HG03108 (cell line): ENCODE results near the gene ST3GAL3.
A peak's percentile ranks its signal among the peaks of the same experiment; 100 is the strongest.

Source experiments
- ATAC-seq: cut with Tn5 transposase; IDR thresholded peaks from one replicate; pipeline ENCODE4 v1.9.1; 2021; ENCODE audit warnings: moderate library complexity; ENCODE audit not compliant: unreplicated experiment

The ST3GAL3 gene, protein sequence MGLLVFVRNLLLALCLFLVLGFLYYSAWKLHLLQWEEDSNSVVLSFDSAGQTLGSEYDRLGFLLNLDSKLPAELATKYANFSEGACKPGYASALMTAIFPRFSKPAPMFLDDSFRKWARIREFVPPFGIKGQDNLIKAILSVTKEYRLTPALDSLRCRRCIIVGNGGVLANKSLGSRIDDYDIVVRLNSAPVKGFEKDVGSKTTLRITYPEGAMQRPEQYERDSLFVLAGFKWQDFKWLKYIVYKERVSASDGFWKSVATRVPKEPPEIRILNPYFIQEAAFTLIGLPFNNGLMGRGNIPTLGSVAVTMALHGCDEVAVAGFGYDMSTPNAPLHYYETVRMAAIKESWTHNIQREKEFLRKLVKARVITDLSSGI

DNA sequence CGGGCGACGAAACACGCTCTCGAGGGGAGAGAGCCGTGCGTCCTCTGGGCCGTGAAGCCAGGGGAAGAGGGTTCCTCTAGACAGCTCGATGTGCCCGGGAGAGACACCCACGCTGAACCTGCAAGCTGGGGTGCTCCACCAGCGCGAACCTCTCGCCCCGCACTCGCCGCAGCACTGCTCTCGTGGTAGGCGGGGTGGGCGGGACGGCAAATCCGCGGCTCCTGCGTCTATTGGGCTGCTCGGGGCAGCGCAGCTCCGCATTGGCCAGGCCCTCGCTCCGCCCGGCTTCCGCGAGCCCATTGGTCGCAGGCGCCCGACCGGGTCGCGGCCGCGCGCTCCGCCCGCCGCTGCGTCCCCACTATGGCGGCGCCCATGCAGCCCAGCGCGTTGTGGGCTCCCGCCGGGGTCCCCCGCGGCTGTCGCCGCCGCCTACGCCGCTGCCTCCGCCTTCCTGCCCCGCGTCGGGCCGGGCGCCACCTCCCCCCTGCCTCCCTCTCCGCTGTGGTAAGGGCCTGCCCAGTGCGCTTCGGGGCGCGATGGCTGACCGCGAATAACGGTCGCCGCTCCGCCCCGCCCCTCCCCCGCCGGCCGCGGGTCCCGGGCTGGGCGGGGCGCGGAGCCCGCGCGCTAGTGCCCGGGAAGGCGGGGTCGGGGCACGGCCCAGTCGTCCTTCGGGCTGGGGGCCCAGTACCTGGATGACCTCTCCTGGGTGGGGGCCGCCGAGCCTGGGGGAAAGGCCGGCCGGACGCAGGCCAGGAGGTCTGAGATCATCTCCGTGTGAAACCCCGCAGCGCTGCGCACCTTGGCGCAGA is at the start of gene ST3GAL3:
TSS of gene ST3GAL3 (plus strand) at position 347 of the 812 bp plus-strand sequence. CDS start 28,727 bp downstream, outside the sequence.
- ATAC-seq, result peak; percentile 95

DNA sequence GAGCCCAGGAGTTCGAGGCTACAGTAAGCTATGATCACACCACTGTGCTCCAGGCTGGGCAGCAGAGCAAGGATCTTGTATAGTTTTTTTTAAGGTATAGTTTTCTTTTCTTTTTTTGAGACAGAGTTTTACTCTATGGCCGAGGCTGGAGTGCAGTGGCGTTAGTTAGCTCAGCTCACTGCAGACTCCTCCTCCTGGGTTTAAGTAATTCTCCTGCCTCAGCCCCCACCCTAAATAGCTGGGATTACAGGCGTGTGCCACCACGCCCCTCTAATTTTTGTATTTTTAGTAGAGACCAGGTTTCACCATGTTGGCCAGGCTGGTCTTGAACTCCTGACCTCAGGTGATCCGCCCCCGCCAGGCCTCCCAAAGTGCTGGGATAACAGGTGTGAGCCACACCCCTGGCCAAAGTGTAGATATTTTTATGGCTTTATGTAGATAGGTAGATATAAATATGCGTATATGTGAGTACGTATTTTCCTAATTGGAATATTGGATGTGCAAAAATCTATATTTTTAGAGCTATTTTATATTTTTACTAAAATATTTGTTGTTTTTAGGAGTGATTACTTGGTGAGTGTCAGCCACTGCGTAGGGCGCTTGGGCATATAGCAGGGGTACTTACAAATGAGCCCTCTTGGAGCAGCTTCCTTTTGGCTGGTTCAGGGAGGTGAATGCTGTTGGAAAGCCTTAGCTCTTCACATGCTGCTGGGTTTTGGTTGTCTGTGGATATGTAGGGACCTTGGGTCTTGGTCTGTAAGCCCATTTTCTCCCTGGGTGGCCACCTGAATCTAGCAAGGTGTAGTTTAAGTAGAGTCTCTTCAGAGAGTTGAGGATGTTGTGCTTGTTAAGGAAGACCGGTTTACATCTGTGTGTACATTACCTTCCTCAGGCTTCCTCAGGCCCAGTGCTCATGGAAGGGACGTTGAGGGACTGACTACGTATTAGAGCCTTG is 47.8 kb upstream of the ST3GAL3 start:
- no peak for ATAC-seq

DNA sequence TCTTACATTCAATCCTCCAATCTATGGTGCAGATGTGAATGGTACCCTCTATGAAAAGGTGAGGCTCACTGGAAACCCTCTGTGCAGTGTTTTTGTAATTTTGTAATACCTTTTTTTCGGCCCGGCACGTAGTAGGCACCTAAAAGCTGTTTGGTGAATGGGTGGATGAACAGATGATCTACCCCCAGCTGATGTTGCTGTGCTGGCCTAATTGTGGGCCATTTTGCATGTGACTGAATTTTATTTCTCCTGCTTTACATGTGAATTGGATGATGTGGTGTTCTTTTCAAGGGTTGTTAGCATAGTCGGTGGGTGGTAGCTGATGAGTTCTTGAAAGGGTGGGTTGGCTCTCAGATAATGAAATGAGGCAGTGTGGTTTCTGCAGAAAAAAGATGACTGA is 47.0 kb upstream of the ST3GAL3 start:
- no peak for ATAC-seq

DNA sequence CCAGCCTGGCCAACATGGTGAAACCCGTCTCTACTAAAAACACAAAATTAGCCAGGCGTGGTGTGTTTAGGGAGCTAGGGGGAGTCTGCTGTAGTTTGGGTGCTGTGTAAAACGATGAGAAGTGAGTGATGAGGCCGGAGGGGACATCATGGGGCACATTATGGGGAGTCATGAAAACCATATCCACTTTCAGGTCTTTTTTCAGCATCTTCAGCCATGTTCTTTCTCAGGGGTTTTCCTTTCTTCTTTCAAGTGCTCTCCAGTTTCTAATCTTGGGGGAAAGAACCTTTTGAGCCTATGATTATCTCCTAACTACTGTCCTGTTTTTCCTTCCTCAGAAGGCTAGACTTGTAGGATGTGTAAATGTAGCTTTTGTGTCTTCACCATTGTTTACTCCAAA is 43.0 kb upstream of the ST3GAL3 start:
- ATAC-seq, result no peak

DNA sequence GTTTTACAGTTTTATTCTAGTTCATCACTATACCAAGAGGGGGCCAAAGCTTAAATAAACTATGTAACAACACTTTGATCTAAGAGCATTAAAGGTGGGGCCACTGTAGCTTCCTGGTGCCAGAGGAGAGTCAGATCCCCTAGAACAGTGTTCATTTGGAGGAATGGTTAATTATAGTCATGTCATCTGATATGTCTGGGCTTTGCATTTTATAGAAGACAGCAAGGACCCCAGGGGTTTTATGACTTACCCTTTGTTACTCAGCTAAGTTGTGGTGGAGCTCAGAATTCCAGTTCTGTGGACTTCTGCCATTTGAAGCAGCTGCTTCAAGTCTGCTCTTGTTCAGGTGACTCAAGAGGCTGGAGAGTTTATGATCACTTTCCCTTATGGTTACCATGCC is 40.7 kb upstream of the ST3GAL3 start:
- ATAC-seq, result no peak

DNA sequence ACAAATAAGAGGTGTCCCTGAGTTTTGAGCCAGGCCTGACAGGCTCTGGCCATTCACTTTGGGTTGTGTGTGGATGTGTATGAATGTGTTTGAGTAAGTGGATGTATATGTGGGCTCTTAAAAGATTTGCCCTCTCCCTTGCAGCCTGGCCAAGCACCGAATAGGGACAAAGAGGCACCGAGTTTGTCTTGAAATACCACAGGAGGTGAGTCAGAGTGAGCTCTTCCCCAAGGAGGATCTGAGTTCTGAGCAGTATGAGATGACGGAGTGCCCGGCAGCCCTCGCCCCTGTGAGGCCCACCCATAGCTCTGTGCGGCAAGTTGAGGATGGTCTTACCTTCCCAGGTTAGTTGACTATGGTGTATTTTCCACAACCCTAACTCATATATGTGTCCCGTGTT is 38.4 kb upstream of the ST3GAL3 start:
- ATAC-seq, result no peak

DNA sequence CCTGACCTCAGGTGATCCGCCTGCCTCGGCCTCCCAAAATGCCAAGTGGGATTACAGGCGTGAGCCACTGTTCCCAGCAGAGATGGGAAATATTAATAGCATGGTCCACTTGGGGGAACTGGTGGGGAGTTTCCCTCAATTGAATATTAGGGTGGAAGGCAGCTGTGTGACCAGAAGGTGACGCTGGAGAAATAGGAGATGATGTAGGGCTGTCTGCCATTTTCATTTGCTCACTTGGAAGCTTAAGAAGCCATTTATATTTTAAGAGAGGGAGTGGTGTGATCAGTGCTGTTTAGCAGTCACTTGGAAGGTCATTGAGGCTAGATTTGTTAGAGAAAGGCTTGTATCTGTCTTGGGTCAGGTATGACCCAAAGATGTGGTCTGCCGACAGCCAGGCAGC is 37.5 kb upstream of the ST3GAL3 start:
- no peak for ATAC-seq

DNA sequence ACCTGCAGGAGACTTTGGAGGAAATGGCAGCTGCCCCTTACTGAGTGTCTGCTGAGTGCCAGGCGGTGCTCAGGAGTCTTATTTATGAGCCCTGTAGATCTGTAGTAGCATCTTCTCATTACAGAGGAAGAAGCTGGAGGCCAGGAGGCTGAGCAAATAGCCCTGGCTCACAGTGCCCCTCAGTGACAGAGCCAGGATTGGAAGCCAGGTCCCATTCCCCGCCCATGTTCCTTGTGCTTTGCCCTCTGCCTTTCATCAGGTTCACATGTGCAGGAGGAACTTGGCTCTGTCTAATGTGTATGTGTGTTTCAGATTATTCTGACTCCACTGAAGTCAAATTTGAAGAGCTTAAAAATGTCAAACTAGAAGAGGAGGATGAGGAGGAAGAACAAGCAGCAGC is 36.1 kb upstream of the ST3GAL3 start:
- no peak for ATAC-seq

DNA sequence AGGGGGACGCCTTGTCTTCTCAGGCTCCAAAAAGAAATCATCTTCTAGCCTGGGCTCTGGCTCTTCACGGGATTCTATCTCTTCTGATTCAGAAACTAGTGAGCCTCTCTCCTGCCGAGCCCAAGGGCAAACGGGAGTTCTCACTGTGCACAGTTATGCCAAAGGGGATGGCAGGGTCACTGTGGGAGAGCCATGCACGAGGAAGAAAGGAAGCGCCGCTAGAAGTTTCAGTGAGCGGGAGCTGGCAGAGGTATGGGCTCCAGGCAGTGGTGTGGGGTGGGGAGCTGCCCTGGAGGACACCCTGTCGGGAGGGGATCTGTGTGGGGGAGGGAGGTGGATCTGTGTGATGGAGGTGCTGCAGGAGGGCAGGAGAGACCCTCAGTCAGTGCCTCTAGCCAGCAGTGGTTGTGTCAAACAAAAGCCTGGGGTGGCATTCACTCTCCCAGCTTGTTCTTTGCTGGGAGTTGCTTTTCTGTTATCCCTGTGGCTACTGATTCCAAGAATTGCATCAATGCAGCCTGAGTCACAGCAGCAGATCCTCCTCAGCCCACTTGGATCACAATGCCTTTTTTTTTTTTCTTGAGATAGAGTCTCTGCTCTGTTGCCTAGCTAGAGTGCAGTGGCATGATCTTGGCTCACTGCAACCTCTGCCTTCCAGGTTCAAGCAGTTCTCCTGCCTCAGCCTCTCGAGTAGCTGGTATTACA is 35.6 kb upstream of the ST3GAL3 start:
- ATAC-seq, result no peak

DNA sequence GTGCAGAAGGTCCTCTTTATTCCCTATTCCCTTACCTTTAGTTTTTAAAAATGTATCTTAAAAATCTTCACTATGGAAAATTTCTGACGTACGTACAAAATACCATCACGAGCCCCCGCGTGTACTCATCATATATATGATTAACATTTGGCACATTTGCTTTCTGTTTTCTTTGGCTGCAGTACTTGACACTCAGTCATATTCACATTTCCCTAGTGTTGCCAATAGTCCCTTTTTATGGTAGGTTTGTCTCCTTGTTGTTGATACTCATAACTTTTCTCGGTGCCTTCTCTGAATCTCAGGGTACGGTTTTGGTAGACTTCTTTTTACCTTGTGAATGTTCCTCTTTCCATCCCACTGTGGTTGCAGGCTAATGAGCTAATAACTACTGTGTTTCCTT is 34.1 kb upstream of the ST3GAL3 start:
- ATAC-seq, result no peak

DNA sequence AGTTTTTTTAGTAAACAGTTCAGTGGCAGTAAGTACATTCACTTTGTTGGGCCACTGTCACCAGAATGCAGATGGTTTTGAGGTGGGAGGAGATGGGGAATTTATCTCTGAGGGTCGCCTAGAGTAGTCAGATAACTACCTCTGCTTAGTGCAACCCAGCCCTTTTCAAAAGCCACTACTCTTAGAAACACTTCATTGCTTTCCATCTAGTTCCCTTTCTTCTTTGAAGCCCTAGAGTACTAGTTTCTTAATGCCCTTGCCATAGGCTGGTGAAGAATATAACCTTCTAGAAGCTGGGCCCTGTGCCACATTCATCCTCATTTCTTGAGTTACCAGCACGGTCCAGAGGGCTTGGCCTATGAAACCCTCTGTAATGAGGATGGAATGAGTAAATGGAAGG is 28.4 kb upstream of the ST3GAL3 start:
- no peak for ATAC-seq

DNA sequence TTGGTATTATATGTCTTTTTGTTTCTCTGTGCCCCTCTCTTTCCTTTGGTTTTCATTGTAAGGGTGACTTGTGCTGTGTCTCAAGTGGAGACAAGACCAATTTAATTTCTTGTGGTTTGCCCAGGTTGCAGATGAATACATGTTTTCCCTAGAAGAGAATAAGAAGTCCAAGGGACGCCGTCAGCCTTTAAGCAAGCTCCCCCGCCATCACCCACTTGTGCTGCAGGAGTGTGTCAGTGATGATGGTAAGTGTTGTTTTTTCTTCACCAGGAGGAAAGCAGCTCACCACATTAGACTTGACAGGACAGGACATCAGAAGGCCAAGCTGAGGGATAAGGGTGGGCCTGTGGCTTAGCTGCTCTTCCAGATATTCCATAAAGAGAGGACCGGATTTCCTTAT is 23.8 kb upstream of the ST3GAL3 start:
- no peak for ATAC-seq

DNA sequence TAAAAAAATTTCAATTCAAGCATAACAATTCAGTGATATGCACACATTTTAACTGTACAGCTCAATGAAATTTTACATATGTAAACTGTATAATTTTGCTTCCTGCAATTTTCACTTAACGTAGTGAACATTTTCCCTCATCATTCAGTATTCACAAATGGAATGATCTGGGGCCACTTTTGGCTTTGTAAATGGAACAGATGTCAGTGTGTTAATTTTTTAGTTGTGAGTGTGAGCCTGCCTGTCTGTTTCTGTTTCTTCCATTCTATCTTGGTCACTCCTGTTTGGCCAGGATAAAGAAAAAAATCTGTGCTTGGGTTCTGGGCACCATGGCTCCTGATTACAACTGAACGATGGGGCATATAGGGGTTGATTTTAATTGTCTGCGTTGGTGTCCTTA is 20.5 kb upstream of the ST3GAL3 start:
- ATAC-seq, result no peak

DNA sequence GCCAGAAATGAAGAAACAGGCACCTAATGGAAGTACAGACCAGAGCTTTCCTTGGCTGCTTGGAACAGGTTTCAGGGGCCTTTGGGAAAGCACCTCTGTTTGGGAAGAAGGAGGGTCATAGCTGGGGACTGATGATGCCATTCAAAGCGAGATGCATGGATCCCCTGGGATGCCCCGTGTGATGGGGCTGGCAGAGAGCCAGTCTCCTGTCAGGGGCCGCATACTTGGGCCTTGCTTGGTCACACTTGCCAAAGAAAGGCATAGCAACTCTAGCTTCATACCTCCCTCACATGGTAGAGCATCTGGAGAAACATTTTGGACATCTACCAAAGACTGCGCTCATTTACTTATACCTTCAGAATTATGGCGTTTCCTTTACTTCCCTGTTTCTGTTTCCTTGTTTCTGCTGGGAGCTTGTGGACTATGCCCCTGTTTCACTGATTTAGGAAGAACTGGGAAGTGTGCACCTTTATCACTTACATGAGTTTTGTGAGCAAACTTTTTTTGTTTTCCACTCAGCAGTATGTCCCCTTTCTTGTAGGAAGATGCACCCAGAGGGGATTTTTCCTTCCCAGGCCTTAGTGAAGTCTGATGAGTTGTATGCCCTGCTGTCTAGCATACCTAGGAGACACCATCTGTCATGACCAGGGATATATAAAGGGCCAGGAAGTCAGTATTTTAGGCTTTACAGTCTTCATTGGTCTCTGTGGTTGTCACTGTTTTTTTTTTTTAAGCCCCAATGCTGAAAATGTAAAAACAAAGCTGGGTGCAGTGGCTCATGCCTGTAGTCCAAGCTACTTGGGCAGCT is 19.8 kb upstream of the ST3GAL3 start:
- no peak for ATAC-seq

DNA sequence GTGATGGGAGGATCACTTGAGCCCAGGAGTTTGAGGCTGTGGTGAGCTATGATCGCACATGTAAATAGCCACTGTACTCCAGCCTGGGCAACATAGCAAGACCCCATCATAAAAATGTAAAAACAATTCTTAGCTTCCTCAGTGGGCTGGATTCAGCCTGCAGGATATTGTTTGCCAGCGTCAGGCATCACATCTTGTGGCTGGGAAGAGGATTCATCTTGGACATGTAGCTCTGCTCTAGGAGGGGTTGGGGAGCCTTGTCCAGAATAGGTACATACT is 19.3 kb upstream of the ST3GAL3 start:
- no peak for ATAC-seq

DNA sequence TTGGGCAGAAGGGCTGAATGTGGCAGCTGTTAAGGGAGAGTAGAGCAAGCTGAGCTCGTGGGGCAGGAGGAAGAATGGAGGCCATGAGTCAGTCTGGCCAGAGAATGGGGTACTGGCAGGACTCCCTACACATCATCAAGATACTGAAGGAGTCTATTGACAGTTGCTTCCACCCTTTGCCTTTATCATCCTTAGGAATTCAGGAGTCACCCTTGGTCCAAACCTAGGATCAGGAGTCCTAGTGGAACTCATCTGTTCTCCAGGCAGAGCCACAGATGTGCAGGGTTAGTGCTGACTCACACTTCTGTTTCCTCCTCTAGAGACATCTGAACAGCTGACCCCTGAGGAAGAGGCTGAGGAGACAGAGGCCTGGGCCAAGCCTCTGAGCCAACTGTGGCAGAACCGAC is 18.7 kb upstream of the ST3GAL3 start:
- no peak for ATAC-seq

DNA sequence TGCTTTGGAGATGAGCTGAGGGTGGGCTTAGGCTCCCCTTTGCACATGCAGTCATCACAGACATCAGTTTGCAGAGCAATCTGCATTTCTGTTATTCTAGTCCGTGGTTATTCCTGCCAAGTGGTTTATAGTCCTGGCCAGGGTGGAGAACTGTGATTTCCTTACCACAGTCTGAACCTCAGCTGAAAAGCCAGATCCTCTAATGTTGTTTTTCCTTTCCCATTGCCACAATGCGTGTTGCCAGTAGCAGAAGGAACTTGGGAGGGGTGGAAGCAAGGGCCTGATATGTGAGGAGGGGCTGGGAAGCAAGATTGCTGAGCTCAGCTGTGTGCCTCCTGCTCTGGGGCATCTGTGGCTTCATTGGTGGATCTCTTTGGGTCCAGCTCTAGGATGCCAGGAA is 18.0 kb upstream of the ST3GAL3 start:
- ATAC-seq, result no peak

DNA sequence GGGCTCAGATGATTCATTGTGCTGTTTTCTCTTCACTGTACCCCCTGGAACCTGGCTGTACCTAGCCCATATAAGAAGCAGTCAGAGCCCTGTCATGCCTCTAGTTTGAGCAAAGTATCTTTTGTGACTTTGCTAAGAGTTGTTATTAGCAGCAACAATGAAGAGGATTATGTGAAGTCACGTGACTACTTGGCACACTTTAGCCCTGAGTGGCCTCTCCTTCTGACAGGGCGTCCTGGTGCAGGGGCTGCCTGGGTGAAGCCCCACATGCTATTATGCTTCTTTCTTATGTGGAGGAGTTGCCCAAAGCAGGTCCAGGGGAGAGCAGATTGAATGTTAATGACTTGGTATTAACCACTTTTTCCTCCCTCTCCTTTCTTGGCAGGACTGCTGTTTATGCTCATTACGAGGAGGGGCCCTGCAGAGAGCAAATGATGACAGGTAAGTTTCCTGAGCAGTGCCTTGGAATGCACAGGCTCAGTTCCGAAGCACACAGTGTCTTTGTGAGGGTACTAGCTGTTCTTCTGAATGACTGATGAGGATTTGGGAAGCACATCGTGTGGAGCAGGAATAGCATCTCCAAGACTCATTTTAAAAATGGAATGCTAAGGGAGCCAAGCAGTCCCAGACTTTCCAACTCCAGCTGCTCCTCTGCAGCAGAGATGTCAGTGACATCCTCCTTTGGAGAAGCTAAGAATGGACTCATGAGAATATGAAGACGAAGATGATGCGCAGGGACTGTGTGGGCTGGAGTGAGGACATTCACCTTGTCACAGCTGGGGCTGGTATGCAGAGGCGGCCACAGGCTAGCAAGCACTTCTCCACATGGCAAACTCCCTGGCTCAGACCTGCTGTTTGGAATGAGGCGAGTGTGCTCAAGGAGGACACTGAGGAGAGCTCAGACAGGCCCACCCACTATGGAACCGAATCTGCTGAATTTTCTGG is 15.2 kb upstream of the ST3GAL3 start:
- ATAC-seq, result no peak

DNA sequence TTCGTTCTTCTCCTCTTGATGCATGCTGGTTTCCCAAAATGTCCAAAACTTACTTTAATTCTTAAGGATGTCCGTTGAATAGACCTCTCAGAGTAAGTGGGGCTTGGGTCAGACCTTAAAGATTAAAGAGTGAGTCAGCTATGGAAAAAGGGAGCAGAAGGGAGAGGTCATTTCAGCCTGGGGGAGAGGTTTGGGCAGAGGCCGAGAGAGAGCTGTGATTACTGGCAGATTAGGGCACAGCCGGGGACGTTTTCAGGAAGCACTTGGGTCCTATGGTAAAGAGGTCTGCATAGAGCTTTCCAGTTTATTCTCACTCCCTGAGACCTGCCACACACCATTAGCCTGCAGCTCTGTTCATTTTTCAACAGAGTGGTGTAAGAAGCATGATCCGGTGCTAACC is 14.0 kb upstream of the ST3GAL3 start:
- ATAC-seq, result no peak
